GM19372 (cell line): Measurements from ENCODE around the gene DDR2.

Experiments used
- ATAC-seq: cut with Tn5 transposase; IDR thresholded peaks from one replicate; pipeline ENCODE4 v1.9.1; 2021; ENCODE audit warnings: mild to moderate bottlenecking, low read depth, moderate library complexity; ENCODE audit not compliant: unreplicated experiment

DDR2 gene

DNA sequence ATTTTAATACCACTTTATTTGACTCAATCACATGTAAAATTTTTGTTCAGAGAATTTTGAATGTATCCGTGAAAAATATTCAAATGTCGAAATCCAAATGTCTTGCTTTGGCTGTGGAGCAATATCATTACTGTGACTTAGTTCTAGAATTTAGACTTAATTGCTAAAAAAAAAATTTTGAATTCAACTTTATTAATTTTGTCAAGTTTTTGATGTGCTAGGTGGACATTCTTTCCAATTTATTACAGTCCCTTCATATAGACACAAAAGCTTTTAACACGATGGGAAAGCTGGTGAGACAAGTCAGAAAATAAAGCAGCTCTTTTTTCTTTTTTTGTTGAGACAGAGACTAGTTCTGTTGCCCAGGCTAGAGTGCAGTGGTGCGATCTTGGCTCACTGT is 62.6 kb downstream of the DDR2 start:
- ATAC-seq = no peak

DNA sequence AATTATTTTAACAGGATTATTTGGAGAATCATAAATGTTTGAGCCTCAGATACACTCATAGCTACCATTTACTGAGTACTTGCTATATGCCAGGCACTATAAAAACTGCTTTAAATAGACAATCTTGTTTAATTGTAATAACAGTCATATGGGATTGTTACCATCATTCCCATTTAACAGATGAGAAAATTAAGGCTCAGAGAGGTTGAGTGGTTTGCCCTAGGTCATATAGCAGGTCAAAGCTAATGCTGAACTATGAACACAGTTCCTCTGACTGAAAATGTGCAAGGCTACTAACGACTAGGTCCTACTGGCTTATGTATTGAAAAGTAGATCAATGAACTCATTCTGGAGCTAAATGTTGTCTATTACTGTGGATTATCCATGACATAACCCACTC is 63.4 kb downstream of the DDR2 start:
- no peak for ATAC-seq

DNA sequence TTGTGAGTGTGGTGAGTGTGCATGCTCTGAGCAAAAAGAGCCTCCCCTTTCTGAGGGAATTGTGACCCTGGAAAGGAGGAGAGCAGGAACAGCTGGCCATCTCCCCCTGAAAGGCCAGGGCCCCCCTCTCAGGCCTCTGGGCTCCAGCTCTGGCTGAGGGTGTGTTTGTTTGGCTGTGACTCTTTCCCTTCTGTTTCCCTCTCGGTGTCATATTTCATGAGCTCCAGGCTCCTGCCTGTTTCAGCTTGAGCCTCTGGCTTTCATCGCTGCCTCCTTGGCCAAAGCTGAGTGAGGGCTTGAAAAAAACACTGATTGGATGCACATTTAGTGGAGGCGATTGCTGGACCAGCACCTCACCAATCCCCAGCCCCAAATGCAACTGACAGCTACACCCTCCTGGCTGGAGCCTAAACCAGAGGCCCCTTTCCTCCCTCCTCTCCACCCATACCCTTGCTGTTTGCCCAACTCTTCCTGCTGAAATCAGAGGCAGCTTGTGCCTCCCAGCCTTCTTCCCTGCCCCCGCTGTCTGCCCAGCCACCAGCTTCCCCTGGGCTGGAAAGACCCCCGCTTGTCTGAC is 64.1 kb downstream of the DDR2 start:
- ATAC-seq = no peak

DNA sequence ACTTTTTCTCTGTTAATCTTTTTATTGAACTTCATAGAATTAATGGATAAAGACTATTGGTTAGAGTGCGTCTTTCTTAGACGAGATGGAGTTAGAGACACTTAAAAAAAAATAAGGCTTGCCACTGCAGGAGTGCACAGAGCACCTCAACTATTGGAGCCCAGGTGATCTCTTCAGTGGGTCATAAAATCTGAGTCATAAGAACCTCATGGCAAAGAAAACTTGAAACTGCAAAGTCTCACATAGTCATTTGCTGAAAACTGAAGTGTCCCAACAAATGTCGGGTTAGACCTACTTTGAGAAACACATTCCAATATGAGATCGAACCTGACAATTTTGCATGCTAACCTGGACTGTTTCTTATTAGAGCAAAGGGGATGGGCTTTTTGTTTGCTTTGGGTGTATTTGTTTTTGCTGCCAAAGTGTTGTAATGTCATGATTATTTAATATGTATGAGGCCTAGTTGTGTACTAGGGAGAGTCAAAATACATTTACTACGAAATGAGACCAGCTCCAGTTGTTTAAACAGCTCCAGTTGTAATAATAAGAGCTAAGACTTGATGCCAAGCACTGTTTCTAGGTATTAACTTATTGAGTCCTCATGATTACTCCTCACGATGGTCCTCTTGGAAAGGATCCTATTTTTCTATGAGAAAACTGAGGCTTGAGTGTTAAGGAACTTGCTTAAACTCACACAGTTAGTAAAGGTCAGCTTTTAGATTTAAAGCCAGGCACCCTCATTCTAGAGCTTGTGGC is 65.1 kb downstream of the DDR2 start:
- no peak for ATAC-seq

DNA sequence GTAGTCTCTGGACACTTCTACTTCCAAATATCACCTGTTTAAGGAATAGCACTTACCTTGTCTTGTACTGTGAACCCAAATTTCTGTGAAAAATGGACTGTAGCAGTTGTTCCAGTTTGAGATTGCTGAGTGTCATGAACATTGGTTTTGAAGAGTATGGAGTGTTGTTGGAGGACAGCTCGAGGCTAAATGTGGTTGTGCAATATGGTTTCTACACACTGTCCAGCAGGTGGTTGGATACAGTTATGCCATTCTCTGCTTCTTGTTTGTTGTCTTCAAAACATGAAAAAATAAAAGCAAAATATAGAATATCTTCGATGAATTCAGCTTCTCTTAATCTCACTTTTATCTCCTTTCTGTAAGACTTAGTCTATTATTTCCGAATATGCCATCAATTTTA is 67.1 kb downstream of the DDR2 start:
- ATAC-seq = no peak

DNA sequence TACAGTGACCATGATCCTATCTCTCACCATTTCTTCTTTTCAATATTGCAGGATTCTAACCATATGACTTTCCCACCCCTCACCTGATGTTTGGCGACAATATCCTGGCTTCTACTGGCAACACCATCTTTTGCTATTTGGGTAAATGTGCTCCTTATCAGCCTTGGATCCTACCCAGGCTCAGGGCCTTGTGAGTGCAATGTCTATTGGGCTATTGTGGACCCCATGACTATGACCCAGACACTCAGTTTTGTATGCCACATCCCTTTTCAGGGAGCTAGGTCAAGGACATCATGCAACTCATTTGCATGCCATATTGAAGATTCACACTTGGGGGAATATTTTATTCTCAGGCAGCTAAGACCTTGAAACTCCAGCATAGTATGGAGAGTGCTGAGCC is 67.9 kb downstream of the DDR2 start:
- no peak for ATAC-seq

DNA sequence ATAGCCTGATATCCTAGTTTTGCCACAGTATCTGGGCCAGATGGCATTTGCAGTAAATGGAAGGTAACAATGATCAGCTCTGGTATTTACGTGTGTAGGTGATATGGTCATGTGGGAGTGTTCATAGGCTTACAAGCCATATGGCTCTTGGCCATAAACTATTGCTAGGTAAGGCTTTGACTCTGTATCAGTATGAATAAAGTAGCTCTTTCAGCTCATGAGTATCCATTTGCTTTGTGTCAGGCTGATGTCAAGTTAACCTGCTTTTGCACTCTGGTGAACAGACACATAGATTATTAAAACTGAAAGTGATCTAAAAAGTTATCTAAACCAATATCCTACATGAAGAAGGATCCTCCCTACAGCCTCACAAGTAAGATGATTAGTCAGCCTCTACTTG is 69.0 kb downstream of the DDR2 start:
- ATAC-seq = no peak

DNA sequence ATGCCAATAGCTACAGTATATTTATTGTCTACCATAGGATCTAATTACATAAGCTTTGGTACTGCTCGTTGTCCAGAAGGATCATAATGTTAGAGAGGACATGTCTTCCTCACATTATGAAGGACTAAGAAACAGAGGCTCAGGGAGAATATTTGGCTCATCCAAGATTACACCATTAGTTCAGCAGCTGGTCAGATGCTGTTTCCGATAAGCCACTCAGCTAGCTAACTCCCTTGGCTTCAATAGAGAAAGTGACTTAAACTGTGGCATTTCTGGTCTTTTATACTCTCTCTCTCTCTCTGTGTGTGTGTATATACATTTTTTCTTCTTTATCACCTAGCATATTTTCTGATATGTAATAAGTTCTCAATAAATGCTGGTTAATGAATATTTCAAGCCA is 70.4 kb downstream of the DDR2 start:
- ATAC-seq = no peak

DNA sequence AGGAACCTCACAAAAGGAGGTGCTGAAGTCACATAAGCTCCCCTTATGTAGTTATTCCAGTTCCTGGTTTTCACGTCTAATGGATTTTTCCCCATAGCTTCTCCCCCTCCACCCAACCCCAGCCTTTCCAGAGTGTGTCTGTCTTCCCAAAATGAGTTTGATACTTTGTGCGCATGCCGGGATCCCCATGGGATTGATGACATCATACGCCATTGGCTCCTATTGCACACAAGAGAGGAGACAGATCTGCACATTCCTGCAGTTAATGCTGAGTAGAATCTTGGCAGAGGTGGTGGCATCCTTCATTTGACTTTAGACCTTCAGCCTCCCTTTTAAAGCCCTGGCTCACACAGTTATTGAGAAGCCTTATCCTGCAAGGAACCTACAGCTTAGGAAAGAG is 71.4 kb downstream of the DDR2 start:
- ATAC-seq = no peak

DNA sequence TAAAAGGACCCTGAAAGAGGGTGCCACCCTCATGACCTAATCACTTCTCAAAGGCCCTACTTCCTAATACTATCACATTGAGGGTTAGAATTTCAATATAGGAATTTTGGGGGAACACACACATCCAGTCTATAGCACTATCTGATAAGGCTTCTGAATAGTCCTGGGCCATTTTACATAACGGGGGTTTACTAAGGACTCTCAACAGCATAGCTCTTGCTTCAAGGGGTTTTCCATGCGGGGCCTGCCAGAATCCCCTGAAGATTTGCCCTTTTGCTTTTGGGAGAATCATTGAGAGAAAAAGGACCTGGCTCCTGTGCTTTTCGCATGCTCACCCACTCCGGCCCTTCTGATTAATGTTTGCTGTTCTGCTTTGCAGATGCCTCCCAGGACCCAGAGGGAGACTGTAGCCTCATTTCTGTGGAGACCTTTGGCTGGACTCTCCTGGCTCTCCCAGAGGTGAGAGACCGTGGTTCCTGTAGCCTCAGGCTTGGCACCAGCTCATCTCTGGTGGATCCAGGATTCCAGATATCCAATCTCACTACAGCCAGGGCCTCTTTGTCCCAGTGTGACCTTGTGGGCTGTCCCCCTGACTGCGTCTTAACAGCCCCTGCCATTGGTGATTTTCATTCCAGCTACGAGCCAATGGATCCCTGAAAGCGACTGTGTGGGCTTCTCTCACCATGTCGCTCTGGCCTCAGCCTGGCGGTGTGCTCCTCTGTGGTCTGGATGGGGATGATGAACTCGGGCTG is 72.6 kb downstream of the DDR2 start:
- ATAC-seq = no peak

DNA sequence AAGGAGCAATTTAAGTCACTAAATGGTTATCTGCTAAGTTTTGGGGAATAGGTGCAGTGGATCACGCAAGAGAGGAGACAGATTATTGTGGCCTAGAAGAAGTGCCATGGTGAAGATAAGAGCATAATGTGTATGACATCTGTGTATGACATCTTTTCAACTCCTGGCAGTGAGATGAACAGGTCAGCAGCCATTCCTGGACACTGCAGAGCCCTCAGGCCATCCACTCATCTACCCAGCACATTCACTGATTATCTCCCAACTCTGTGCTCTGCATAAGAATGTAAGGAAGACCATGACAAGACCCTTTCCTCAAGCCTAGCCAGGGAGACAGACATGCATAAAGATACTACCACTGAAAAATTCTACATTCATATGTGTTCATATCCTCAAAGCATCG is 73.7 kb downstream of the DDR2 start:
- no peak for ATAC-seq

DNA sequence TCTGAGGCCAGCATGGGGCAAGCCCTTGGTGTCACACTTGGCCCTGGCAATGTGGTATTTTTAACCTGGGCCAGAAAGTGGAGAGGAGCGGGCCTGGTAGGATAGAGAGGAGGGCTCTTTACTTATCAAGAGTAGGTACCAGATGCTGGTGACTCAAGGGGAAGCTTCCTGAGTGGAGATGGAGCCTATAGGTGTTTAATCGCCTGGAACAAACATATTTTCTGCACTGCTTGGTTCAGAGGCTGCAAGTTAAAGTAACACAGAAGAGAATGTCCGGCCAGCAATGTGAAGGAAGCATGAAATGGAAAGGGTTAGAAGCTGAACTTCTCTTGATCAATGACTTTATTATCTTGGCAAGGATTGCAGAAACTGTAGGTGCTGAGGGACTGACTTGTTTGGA is 74.3 kb downstream of the DDR2 start:
- ATAC-seq = no peak

DNA sequence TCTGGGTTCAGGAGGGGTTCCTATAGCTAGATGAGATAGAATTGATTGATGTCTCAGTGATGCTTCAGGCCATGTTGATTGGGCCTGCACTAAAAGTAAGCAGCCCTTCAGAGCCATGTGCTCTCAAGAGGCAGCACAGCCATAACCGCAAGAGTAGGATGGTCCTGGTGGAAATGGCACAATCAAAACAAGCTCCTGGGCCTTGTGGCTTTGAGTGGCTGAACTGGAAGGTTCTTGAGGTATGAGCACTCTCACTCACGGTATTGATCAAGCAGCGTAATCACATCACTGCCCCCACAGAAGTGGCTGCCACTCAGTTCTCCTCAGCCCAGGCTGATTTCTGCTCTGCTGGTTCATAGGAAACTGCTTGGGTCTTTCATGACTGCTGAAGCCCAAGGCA is 76.0 kb downstream of the DDR2 start:
- no peak for ATAC-seq

DNA sequence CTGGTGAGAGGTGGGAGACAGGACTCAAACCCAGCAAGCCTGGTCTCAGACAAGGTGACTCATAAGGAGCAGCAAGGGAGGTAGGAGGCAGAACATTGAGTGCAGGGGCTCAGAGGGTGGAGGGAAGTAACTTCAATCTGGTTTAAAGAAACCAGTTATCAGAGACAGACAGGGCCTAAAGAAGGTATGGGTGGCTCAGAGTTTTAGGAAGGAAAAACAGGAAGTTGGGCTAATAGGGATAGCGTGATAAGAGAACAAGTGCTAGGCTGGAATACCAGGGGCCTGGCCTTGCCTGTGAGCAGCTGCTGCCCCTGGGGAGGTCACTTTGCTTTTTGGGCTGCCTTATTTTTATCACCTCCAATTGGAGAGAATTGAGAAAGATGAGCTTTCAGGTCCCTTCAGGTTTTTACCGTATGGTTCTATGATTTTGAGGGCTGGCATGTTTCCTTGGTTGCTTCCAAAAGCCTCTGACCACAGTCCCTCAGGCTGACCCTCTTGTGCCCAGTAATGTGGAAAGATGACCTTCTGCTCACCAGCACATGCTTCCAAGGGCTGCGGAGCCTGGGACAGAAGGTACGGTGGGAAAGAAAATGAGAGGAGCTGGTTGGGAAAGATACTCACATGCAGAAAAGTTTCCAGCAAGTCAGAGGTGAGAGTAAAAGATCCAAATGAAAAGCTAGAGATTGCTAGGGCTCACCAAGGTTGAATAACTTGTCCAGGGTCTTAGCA is 77.0 kb downstream of the DDR2 start:
- ATAC-seq = no peak

DNA sequence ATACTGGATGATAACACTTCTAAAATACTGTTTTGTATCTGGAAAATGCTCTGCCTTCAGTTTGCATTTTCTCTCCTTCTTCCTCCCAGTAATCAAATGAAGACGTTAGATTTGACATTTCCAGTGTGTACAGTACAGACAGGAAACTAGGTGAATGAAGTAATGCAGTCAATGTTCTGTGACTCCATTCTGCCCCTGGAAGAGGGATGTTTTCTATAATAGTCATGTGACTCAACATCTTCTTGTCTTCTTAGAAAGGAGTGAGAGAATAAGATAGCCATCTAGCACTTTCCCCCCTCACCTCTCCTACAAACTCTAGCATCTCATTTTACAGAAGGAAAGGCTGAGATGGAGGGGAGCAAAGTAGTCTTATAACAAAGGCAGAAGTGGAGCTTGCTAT is 77.6 kb downstream of the DDR2 start:
- ATAC-seq = no peak

DNA sequence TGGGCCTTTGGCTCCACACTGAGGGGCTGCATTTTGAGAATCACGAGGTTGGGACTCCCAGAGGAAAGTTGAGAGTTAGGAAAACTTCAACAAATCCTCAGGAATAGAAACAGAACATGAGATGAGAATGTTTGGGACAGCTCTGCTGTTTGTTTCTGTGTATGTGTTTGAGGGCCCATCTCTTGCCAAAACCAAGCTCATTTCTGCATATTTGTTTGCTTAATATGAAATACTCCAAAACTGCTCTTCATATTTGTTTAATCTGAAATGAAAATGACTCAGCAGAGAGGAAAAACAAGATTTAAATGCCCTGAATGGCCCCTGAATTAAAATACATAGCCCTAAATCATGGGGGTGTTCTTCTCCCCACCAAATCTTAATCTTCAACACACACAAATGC is 78.1 kb downstream of the DDR2 start:
- no peak for ATAC-seq

DNA sequence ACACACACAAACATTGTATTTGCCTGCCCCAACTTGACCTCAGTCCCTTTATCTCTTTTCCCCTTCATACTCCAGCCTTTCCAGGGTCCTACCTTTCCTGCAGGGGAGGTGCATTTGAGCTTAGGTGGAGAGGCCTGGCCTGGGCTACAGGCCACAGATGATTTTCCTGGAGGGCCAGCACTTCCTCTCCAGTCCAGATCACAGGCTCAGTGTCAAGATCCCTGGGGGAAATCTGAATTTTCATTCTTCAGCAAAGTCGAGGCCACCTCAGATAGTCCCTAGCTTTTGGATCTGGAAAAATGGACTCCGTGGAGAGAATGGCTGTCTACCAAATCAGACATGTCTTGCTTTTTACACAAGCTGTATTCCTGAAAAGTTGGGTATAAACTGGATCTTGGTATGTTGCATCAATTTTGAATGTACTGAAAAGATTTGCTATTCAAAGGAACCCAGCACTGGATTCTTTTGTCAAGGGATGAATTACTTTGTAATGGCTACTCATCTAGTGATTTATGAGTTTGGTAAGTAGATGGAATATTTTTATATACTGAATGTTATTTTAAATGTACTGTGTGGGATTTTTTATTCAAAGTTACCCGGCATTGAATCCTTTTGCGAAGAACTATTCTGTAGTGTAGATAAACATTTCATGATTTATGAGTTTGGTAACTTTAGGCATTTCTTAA is 78.7 kb downstream of the DDR2 start:
- no peak for ATAC-seq

DNA sequence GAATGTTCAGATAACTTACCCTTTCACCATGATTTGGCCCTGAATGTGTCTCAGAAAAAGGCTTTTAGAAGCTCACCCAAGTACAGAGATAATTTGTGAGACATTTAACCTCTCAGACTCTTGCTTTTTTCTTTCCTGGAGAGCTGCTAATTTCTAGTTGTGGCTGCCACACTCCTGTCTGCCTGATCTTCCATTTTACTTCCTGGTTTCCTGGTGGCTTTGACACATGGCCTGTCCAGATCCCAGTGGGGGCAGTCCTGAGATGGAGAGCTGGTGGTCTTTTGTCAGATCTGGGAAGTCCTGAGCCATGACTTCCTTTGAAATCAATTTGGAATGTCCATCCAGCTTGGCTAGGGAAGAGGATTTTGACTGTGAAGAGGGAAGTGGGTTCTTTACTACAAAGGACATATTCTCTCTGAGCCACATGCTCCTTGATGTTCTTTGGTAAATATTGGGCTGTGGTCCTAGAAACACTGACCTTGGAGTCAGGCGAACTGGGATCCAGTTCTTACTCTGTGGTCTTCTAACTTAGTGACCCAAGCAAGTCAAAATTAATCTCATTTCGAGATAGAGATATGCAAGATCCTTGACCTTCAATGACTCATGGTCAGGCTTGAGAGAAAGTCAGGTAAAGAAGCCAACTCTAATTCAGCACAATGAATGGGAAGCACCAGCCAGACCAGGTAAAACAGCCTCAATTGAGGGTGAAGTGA is 80.2 kb downstream of the DDR2 start:
- no peak for ATAC-seq

DNA sequence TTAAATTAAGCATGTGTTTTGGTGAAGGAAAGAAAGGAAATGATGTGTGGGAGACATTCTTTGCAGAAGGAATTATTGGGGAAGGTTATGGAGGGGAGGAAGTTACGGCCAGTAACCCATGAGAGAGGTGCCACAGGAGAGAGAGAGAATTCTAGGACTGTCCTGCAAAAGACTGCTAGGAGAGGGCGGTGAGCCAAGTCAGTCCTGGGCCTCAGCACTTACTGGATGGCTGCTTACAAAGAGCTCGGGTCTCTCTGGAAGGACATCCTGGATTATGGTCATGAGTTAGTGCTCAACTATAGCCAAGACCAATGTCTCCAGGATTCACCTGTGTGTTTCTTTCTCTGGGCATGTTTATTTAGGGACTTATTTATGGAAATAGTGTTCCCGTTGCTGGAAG is 83.9 kb downstream of the DDR2 start:
- no peak for ATAC-seq

DNA sequence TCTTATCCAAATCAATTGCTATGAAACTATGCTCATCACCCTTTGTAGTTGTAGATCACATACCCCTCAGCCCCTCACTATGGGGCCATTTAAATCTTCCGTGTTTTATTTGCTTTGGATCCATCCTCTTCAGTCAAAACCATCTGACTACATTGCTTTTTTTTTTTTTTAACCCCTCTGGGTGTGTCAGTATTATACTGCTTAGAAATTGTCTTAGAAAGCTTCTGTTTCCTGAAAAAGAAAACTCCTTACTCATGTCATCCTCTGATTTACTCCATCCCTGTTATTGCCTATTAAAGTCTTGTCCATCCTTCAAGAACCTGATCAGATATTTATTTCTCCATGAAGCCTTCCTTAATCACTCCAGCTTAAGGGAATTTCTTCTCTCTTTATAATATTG is 84.3 kb downstream of the DDR2 start:
- no peak for ATAC-seq
